ENCODE data around the gene ITPRIPL2.

DNA sequence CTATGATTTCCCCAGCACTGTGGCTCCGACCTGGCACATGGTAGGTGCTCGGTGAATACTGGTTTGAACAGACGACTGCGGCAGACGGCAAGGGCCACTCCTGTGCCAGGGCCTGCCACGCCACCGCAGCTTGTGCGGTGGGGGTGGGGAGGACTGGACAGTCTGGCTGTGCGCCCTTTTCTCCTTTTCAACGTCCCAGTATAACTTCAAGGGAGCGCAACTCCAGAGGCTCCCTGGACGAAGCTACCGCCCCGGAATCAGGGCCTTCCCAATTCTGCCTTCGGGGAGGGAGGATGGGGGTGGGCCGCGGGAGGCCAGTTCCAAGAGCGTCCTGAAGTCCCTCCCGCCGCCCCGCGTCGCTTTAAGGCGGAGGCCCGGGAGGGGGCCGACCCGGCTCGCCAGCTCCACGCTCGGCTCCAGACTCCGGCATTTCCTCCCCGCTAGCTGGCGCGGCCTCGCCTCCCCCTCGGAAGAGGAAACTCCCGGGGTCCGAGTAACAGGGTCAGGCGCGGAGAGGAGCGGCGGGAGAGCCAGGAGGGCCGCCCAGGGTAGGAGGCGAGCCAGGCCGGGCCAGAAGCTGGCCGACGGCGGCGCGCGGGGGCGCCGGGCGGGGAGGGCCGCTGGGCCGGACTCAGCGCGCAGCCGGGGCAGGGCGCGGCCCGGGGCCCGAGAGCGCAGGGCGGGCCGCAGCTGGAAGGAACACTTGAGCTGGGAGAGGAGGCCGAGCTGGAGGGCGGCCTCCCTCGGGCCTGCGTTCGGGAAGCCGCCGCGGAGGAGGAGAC is at the start of gene ITPRIPL2:
- TF ChIP-seq, protein P1, sequence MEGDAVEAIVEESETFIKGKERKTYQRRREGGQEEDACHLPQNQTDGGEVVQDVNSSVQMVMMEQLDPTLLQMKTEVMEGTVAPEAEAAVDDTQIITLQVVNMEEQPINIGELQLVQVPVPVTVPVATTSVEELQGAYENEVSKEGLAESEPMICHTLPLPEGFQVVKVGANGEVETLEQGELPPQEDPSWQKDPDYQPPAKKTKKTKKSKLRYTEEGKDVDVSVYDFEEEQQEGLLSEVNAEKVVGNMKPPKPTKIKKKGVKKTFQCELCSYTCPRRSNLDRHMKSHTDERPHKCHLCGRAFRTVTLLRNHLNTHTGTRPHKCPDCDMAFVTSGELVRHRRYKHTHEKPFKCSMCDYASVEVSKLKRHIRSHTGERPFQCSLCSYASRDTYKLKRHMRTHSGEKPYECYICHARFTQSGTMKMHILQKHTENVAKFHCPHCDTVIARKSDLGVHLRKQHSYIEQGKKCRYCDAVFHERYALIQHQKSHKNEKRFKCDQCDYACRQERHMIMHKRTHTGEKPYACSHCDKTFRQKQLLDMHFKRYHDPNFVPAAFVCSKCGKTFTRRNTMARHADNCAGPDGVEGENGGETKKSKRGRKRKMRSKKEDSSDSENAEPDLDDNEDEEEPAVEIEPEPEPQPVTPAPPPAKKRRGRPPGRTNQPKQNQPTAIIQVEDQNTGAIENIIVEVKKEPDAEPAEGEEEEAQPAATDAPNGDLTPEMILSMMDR (IDR thresholded peaks at IDR 0.05), result no peak
- TF ChIP-seq POLR2A (IDR thresholded peaks at IDR 0.05) (peak in 1 of 2 donors; percentile 49), POLR2AphosphoS5 (IDR thresholded peaks at IDR 0.05; ENCODE audit: insufficient read depth in 1 of 2, low read depth in 1 of 2) (peak; percentile 19 to 89)

Data from vagina (tissue), 2 donors.